Smooth muscle cell (in vitro differentiated cells): ENCODE results near the gene CUTA. TPM values are rescaled to one million over a fixed set of nuclear protein-coding genes. Genes with fewer than 3 reads are reported as not detected.

Experiments used
- DNase-seq: peaks from one replicate; lab custom pipeline; 2025; ENCODE audit not compliant: unreplicated experiment; lab: John Stamatoyannopoulos, UW
- H2AFZ ChIP-seq: fragments of 200-600 bp; sonication (generic); 2 replicates; pipeline ENCODE4 v1.6.0; 2016; ENCODE audit warnings: antibody characterized with exemption, low read depth, mild to moderate bottlenecking
- H3F3A ChIP-seq: fragments of 200-600 bp; sonication (generic); 2 replicates; pipeline ENCODE4 v1.6.0; 2017; ENCODE audit warnings: antibody characterized with exemption, low read depth
- H3K27ac ChIP-seq: fragments of 200-600 bp; sonication (generic); 2 replicates; pipeline ENCODE4 v1.5.1; 2016; ENCODE audit warnings: low read depth, mild to moderate bottlenecking
- H3K27me3 ChIP-seq: fragments of 200-600 bp; sonication (generic); 2 replicates; pipeline ENCODE4 v1.6.1; 2016; ENCODE audit warnings: low read depth, mild to moderate bottlenecking
- H3K36me3 ChIP-seq: fragments of 200-600 bp; sonication (generic); 2 replicates; pipeline ENCODE4 v1.5.1; 2016; ENCODE audit warnings: low read depth
- H3K4me1 ChIP-seq: fragments of 200-600 bp; sonication (generic); 2 replicates; pipeline ENCODE4 v1.5.1; 2016; ENCODE audit warnings: low read depth
- H3K4me2 ChIP-seq: fragments of 200-600 bp; sonication (generic); 2 replicates; pipeline ENCODE4 v1.6.0; 2016; ENCODE audit warnings: mild to moderate bottlenecking
- H3K4me3 ChIP-seq: fragments of 200-600 bp; sonication (generic); 2 replicates; pipeline ENCODE4 v1.5.1; 2016; ENCODE audit warnings: mild to moderate bottlenecking
- H3K79me2 ChIP-seq: fragments of 200-600 bp; sonication (generic); 2 replicates; pipeline ENCODE4 v1.6.0; 2016; ENCODE audit warnings: low read depth, mild to moderate bottlenecking
- H3K9ac ChIP-seq: fragments of 200-600 bp; sonication (generic); 2 replicates; pipeline ENCODE4 v1.6.0; 2016; ENCODE audit warnings: low read depth
- H3K9me3 ChIP-seq: fragments of 200-600 bp; sonication (generic); replicated peaks from 2 replicates; pipeline ENCODE4 v1.5.1; 2016; ENCODE audit warnings: low read depth
- H4K20me1 ChIP-seq: fragments of 200-600 bp; sonication (generic); 2 replicates; pipeline ENCODE4 v1.6.0; 2016; ENCODE audit warnings: low read depth
- CTCF ChIP-seq: fragments of 200-600 bp; sonication (generic); IDR thresholded peaks from 2 replicates; pipeline ENCODE4 v1.5.1; 2017; ENCODE audit warnings: borderline replicate concordance, mild to moderate bottlenecking, antibody characterized with exemption; ENCODE audit not compliant: insufficient read depth, poor library complexity, severe bottlenecking
- WGBS: methylation state at CpG from one replicate; pipeline ENCODE4 v1.1.7; 2016; ENCODE audit warnings: low lambda C conversion rate; 5-methylcytosine and 5-hydroxymethylcytosine counted together
- polyA plus RNA-seq: library from polyadenylated mRNA; unstranded; fragments of >200 nt; fragmentation: Nextera tagmentation; extraction: Ambion mirVana; gene quantifications from 2 replicates; pipeline ENCODE4 v1.2.1, GENCODE V29; 2016
- total RNA-seq: library from RNA; depleted of rRNA; stranded (reverse); fragments of >200 nt; gene quantifications from 2 replicates; pipeline ENCODE4 v1.2.3, GENCODE V29; 2014

The CUTA gene
- total and polyA plus RNA-seq, 2 experiments from 2014 or later, result 173 to 289 TPM

GRCh38 chr6:33432546-33432945 lies 14.6 kb upstream of the CUTA start:
- Histone ChIP-seq H4K20me1 (peaks cover 64% of the 10 kb centered on the region), H2AFZ (no peak overlapping the region), H3K4me2 (no peak overlapping the region), H3K4me3 (no peak overlapping the region), H3K79me2 (peaks cover 27% of the 10 kb centered on the region), H3K4me1 (peaks cover 22% of the 10 kb centered on the region), H3K27me3 (no peaks in the 10 kb centered on the region), H3F3A (no peaks in the 10 kb centered on the region), H3K9me3 (no peaks in the 10 kb centered on the region), H3K9ac (no peak overlapping the region), H3K36me3 (peaks cover 5% of the 10 kb centered on the region), H3K27ac (no peak overlapping the region)
- no peak for TF ChIP-seq CTCF
- no peak for DNase-seq
- 61% methylated on average over 10 of the region's 10 CpGs for WGBS

GRCh38 chr6:33431880-33432541 lies 14.1 kb upstream of the CUTA start:
- peaks cover 69% of the 10 kb centered on the region for H4K20me1 ChIP-seq
- no peak overlapping the region for H3K9ac ChIP-seq
- no peak overlapping the region for H3K27ac ChIP-seq
- no peak for DNase-seq
- H3K4me3 ChIP-seq, result no peak overlapping the region
- no peaks in the 10 kb centered on the region for H3K27me3 ChIP-seq
- WGBS, result 71% methylated on average over 11 of the region's 12 CpGs
- H3F3A ChIP-seq, result peaks cover 1% of the 10 kb centered on the region
- peaks cover 5% of the 10 kb centered on the region for H3K36me3 ChIP-seq
- peaks cover 26% of the 10 kb centered on the region for H3K4me1 ChIP-seq
- no peak for TF ChIP-seq CTCF
- H3K9me3 ChIP-seq, result no peaks in the 10 kb centered on the region
- no peak overlapping the region for H3K4me2 ChIP-seq
- H3K79me2 ChIP-seq, result peaks cover 32% of the 10 kb centered on the region
- no peak overlapping the region for H2AFZ ChIP-seq

GRCh38 chr6:33430991-33431879 lies 13.3 kb upstream of the CUTA start:
- Histone ChIP-seq H3F3A (peaks cover 3% of the 10 kb centered on the region), H3K4me2 (no peak overlapping the region), H4K20me1 (peaks cover 70% of the 10 kb centered on the region), H3K9me3 (no peaks in the 10 kb centered on the region), H3K27me3 (no peaks in the 10 kb centered on the region), H3K79me2 (peaks cover 32% of the 10 kb centered on the region), H3K4me3 (no peak overlapping the region), H3K4me1 (peaks cover 29% of the 10 kb centered on the region), H3K27ac (no peak overlapping the region), H2AFZ (no peak overlapping the region), H3K9ac (no peak overlapping the region), H3K36me3 (no peaks in the 10 kb centered on the region)
- WGBS, result 13% methylated on average over 11 of the region's 12 CpGs
- no peak for TF ChIP-seq CTCF
- no peak for DNase-seq
